Tibial nerve (tissue), 4 donors: Measurements from ENCODE around the gene LRRC4C.

ENCODE experiments used
- CTCF ChIP-seq, 5 experiments: fragments of 200-600 bp in 3 of 5; fragments of 450-650 bp in 2 of 5; sonication (generic) in 3 of 5; IDR thresholded peaks; one replicate each; pipeline ENCODE4 v1.5.1; 2016 to 2019; ENCODE audit warnings: antibody characterized with exemption in 5 of 5, mild to moderate bottlenecking in 3 of 5, moderate library complexity in 2 of 5
- EP300 ChIP-seq, 2 donors: sonication (generic); formaldehyde crosslinking; IDR thresholded peaks; one replicate each; pipeline ENCODE4 v1.6.1; 2017; ENCODE audit warnings: antibody characterized with exemption in 2 of 2, mild to moderate bottlenecking in 1 of 2
- POLR2A ChIP-seq, 2 donors: fragments of 450-650 bp; IDR thresholded peaks; one replicate each; pipeline ENCODE4 v1.6.1; 2017; ENCODE audit warnings: antibody characterized with exemption in 2 of 2, mild to moderate bottlenecking in 2 of 2, moderate library complexity in 2 of 2

GRCh38 chr11:41074318-41074717 lies 385.1 kb downstream of the LRRC4C start:
- TF ChIP-seq CTCF (IDR thresholded peaks at IDR 0.05) (no peak), POLR2A (IDR thresholded peaks at IDR 0.05) (no peak), EP300 (IDR thresholded peaks at IDR 0.05) (no peak)
